ENCODE results near the gene RBM48. TPM values are rescaled to one million over a fixed set of nuclear protein-coding genes. Genes with fewer than 3 reads are reported as not detected.
"Not testable (repeated sequence)": the region's sequence is repeated elsewhere in the genome, so short reads cannot be mapped to it uniquely, and the experiment has no call there.

Gene RBM48
- total RNA-seq, 1 donor from 2014 or later: 17.0 TPM

- intact Hi-C loops (cut with micrococcal nuclease): not testable (repeated sequence)
These were observed 14.9 kb downstream of the RBM48 start for GRCh38 chr7:92543542-92543941.

GRCh38 chr7:92545116-92545515 lies 16.5 kb downstream of the RBM48 start:
- intact Hi-C loops (cut with micrococcal nuclease): not testable (repeated sequence)

- intact Hi-C loops (cut with micrococcal nuclease): no loop called here
These were observed 18.4 kb downstream of the RBM48 start for GRCh38 chr7:92546856-92547497.

GRCh38 chr7:92547579-92547978 lies 19.0 kb downstream of the RBM48 start:
- intact Hi-C loops (cut with micrococcal nuclease): no loop called here

GRCh38 chr7:92550194-92550593 lies 21.6 kb downstream of the RBM48 start:
- intact Hi-C loops (cut with micrococcal nuclease): no loop called here

GRCh38 chr7:92557249-92557648 lies 28.7 kb downstream of the RBM48 start:
- intact Hi-C loops (cut with micrococcal nuclease): no loop called here

GRCh38 chr7:92557808-92558362 lies 29.3 kb downstream of the RBM48 start:
- intact Hi-C loops (cut with micrococcal nuclease): no loop called here

GRCh38 chr7:92560602-92561001 lies 32.0 kb downstream of the RBM48 start:
- intact Hi-C loops (cut with micrococcal nuclease): no loop called here

GRCh38 chr7:92563345-92563744 lies 34.8 kb downstream of the RBM48 start:
- intact Hi-C loops (cut with micrococcal nuclease): no loop called here

- intact Hi-C loops (cut with micrococcal nuclease): no loop called here
These were observed 38.9 kb downstream of the RBM48 start for GRCh38 chr7:92567460-92567859.

- intact Hi-C loops (cut with micrococcal nuclease): no loop called here
These were observed 40.5 kb downstream of the RBM48 start for GRCh38 chr7:92569137-92569536.

GRCh38 chr7:92576296-92576695 lies 47.7 kb downstream of the RBM48 start:
- intact Hi-C loops (cut with micrococcal nuclease): no loop called here

- intact Hi-C loops (cut with micrococcal nuclease): no loop called here
These were observed 54.4 kb downstream of the RBM48 start for GRCh38 chr7:92582948-92583347.

GRCh38 chr7:92584953-92585352 lies 56.4 kb downstream of the RBM48 start:
- intact Hi-C loops (cut with micrococcal nuclease): no loop called here

GRCh38 chr7:92586403-92586802 lies 57.8 kb downstream of the RBM48 start:
- intact Hi-C loops (cut with micrococcal nuclease): no loop called here

GRCh38 chr7:92586841-92587240 lies 58.2 kb downstream of the RBM48 start:
- intact Hi-C loops (cut with micrococcal nuclease): no loop called here

Other genes with a start within 250 kb of the RBM48 start
- gene GATAD1, start 81.3 kb upstream of the RBM48 start, total RNA-seq: 14.5 and 14.8 TPM in 2 replicates
- gene ERVW-1, start 50.8 kb upstream of the RBM48 start, total RNA-seq: not detected in 2 replicates
- gene PEX1, start 275 bp upstream of the RBM48 start, total RNA-seq: 13.5 and 14.0 TPM in 2 replicates
- gene FAM133B, start 61.6 kb downstream of the RBM48 start, total RNA-seq: 35.2 and 40.0 TPM in 2 replicates